ENCODE measurements around the gene CRISPLD2. TPM values are rescaled to one million over a fixed set of nuclear protein-coding genes. Genes with fewer than 3 reads are reported as not detected.

Gene CRISPLD2
- total and polyA plus RNA-seq, 2 donors from 2014 or later = 4.8 to 108 TPM

DNA sequence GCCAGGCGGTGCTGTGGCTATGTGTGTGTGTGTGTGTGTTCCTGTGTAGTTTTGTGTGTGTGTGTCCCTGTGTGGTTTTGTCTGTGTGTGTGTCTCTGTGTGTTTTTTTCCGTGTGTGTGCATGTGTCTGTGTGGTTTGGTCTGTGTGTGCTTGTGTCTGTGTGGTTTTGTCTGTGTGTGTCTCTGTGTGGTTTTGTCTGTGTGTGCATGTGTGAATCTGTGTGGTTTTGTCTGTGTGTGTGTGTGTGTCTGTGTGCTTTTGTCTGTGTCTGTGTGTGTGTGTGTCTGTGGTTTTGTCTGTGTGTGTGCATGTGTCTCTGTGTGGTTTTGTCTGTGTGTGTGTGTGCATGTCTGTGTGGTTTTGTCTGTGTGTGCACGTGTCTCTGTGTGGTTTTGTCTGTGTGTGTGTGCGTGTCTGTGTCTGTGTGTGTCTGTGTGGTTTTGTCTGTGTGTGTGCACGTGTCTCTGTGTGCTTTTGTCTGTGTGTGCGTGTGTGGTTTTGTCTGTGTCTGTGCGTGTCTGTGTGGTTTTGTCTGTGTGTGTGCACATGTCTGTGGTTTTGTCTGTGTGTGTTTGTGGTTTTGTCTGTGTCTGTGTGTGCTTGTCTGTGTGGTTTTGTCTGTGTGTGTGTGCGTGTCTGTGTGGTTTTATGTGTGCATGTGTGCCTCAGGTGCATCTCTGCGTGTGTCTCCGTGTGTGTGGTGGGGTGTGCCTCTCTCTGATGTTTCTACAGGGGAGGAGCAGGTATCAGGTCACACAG lies 129.2 kb downstream of the CRISPLD2 start:
- Histone ChIP-seq H3K9ac (ENCODE audit: low read length in 3 of 3) (no peak overlapping the region), H3K4me1 (ENCODE audit: control insufficient read depth in 2 of 3, insufficient read depth in 2 of 3, low read depth in 1 of 3, low read length in 3 of 3) (peaks cover 0 to 5% (median 2%) of the 10 kb centered on the region in 3 donors), H3K27ac (ENCODE audit: low read depth in 2 of 2, low read length in 2 of 2) (no peak overlapping the region), H3K36me3 (ENCODE audit: control insufficient read depth in 2 of 3, insufficient read depth in 3 of 3, low read length in 3 of 3) (no peaks in the 10 kb centered on the region), H3K9me3 (ENCODE audit: control insufficient read depth in 2 of 3, insufficient read depth in 1 of 3, low read length in 3 of 3) (no peaks in the 10 kb centered on the region), H3K27me3 (ENCODE audit: control insufficient read depth, insufficient read depth, low read length) (no peaks in the 10 kb centered on the region), H3K4me3 (ENCODE audit: low read length in 3 of 3) (no peak overlapping the region)
- intact Hi-C loops (cut with DNase I) = no loop called here
- DNase-seq (no peak), FAIRE-seq (no peak)
- TF ChIP-seq, protein P1, sequence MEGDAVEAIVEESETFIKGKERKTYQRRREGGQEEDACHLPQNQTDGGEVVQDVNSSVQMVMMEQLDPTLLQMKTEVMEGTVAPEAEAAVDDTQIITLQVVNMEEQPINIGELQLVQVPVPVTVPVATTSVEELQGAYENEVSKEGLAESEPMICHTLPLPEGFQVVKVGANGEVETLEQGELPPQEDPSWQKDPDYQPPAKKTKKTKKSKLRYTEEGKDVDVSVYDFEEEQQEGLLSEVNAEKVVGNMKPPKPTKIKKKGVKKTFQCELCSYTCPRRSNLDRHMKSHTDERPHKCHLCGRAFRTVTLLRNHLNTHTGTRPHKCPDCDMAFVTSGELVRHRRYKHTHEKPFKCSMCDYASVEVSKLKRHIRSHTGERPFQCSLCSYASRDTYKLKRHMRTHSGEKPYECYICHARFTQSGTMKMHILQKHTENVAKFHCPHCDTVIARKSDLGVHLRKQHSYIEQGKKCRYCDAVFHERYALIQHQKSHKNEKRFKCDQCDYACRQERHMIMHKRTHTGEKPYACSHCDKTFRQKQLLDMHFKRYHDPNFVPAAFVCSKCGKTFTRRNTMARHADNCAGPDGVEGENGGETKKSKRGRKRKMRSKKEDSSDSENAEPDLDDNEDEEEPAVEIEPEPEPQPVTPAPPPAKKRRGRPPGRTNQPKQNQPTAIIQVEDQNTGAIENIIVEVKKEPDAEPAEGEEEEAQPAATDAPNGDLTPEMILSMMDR (IDR thresholded peaks at IDR 0.05; ENCODE audit: borderline replicate concordance, extremely low read depth, insufficient read depth) = no peak

DNA sequence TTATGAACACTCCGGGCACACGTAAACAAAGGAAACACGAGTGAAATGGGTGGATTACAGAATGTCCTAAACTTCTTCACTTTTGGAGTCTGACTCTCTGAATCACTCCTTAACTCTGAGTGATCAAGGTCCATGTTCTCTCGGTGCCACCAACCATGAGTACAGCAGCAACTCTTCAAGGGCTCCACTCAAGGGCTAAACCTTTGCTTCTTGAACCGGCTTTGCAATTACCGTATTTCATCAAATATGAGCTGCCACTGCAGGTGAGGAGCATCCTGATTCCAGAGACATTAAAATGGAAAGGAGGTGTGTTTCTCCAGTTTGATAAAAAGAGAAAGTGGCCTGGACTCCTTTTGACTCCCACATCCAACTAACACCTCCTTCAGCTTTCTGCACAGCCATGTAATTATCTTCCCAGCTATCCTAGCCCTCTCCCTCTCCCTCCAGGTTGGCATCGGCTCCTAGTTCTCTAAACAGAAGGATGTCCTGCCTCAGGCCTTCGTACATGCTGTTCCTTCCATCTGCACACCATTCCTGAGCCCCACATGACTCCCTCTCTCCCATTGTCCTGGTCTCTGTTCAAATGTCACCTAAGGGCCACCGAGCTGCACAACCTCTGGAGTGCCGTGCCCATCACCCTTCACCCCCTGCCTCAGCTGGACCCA lies 130.1 kb downstream of the CRISPLD2 start:
- TF ChIP-seq, protein P1 (IDR thresholded peaks at IDR 0.05; ENCODE audit: borderline replicate concordance, extremely low read depth, insufficient read depth) = no peak
- DNase-seq (no peak), FAIRE-seq (no peak)
- Histone ChIP-seq H3K4me3 (ENCODE audit: low read length in 3 of 3) (no peak overlapping the region), H3K36me3 (ENCODE audit: control insufficient read depth in 2 of 3, insufficient read depth in 3 of 3, low read length in 3 of 3) (no peaks in the 10 kb centered on the region), H3K27me3 (ENCODE audit: control insufficient read depth, insufficient read depth, low read length) (no peaks in the 10 kb centered on the region), H3K27ac (ENCODE audit: low read depth in 2 of 2, low read length in 2 of 2) (no peak overlapping the region), H3K9ac (ENCODE audit: low read length in 3 of 3) (no peak overlapping the region), H3K4me1 (ENCODE audit: control insufficient read depth in 2 of 3, insufficient read depth in 2 of 3, low read depth in 1 of 3, low read length in 3 of 3) (peaks cover 0 to 5% (median 2%) of the 10 kb centered on the region in 3 donors), H3K9me3 (ENCODE audit: control insufficient read depth in 2 of 3, insufficient read depth in 1 of 3, low read length in 3 of 3) (no peaks in the 10 kb centered on the region)
- intact Hi-C loops (cut with DNase I) = loop anchor here (5.0 kb wide), 1 partner anchor 198 kb away; no protein-coding TSS in a partner anchor

DNA sequence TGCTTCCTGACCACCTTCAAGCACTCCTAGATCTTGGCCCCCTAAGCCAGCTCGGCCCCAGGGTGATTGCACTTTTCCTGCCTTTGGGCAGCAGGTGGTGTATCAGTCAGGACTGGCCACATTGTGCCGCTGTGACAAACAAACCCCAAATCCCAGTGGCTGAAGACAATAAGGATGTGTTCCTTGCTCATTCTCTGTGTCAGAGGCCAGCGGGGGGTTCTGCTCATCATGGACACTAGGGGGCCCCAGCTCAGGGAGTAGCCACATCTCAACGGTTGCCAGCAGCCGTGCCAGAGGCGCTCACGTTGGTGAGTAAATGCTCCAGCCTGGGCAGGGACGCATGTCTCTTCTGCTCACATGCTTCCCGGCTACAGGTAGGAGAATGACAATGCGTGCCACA lies 131.1 kb downstream of the CRISPLD2 start:
- no peak for FAIRE-seq
- intact Hi-C loops (cut with DNase I) = loop anchor here (5.0 kb wide), 1 partner anchor 199 kb away; no protein-coding TSS in a partner anchor
- no peaks in the 10 kb centered on the region for H3K9me3 ChIP-seq (ENCODE audit: control insufficient read depth in 2 of 3, insufficient read depth in 1 of 3, low read length in 3 of 3)

More for the DNA sequence above, 131.1 kb downstream of the CRISPLD2 start:
- no peak overlapping the region for H3K4me3 ChIP-seq (ENCODE audit: low read length in 3 of 3)
- no peak overlapping the region for H3K27ac ChIP-seq (ENCODE audit: low read depth in 2 of 2, low read length in 2 of 2)
- peaks cover 0 to 5% (median 2%) of the 10 kb centered on the region in 3 donors for H3K4me1 ChIP-seq (ENCODE audit: control insufficient read depth in 2 of 3, insufficient read depth in 2 of 3, low read depth in 1 of 3, low read length in 3 of 3)
- H3K36me3 ChIP-seq (ENCODE audit: control insufficient read depth in 2 of 3, insufficient read depth in 3 of 3, low read length in 3 of 3) = no peaks in the 10 kb centered on the region
- TF ChIP-seq, protein P1 (IDR thresholded peaks at IDR 0.05; ENCODE audit: borderline replicate concordance, extremely low read depth, insufficient read depth) = peak; percentile 11
- DNase-seq = no peak
- no peaks in the 10 kb centered on the region for H3K27me3 ChIP-seq (ENCODE audit: control insufficient read depth, insufficient read depth, low read length)
- H3K9ac ChIP-seq (ENCODE audit: low read length in 3 of 3) = no peak overlapping the region

All from kidney (tissue), 14 donors.